M059J (cell line): ENCODE data around the gene FAM13C. TPM values are rescaled to one million over a fixed set of nuclear protein-coding genes. Genes with fewer than 3 reads are reported as not detected.

Experiments
- DNase-seq: peaks from one replicate; pipeline ENCODE4 v3.0.0-alpha.2; 2012; ENCODE audit warnings: low read depth
- total RNA-seq: library from RNA; depleted of rRNA; stranded (reverse); fragments of >200 nt; shearing (Covaris generic); gene quantifications from 2 replicates; pipeline ENCODE4 v1.2.3, GENCODE V29; 2014

Gene FAM13C
- total RNA-seq, 1 experiment from 2014 or later, result 1.5 TPM

- no peak for DNase-seq
Observed at GRCh38 chr10:59315465-59315864, 46.9 kb downstream of the FAM13C start.

- no peak for DNase-seq
Observed at GRCh38 chr10:59314268-59314667, 48.1 kb downstream of the FAM13C start.

- DNase-seq, result no peak
Observed at GRCh38 chr10:59312247-59312646, 50.1 kb downstream of the FAM13C start.

- DNase-seq, result no peak
Observed at GRCh38 chr10:59311025-59311424, 51.3 kb downstream of the FAM13C start.

DNA sequence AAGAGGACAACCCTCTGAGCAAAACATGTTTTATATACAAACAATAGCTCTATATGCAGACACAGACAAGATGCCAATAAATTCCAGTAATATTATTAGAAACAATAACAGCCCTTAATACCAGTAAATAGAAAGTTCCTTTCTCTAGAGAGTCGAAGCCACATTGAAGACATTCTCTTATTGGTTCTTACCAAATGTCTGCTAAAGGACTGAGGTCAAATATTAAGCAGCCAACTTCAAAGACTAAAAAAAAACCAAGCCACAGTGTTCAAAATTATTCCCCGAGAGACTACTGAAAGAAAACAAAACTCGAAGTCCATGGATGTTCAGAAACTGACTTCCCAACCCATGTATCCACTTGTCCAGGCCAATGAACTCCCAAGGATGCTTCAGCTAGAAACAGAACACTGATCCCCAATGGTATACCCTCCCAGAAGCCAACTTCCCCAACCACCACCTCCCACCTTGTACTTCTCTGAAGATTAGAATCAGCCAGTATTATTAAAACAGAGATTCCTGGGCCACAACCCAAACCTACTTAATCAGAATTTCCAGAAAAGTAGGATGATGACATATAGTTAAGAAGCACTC lies 51.9 kb downstream of the FAM13C start:
- no peak for DNase-seq

GRCh38 chr10:59304521-59305097 lies 57.7 kb downstream of the FAM13C start:
- DNase-seq, result no peak

DNA sequence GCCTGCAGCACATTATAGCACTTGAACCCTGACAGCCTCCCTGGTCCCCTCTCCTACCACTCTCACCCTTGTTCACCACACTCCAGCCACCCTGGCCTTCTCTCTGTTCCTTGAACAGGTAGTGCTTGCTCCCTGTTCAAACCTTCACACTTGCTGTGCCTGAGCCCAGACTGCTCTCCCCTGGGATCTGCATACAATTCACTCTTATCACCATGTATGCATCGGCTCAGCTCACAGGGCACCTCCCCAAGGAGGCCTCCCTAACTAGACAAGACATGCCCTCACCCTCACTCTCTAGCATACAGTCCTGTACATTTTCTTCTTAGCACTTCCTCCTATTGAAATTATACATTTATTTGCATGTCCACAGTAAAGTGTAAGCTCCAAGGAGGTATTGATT lies 59.3 kb downstream of the FAM13C start:
- DNase-seq, result no peak

DNA sequence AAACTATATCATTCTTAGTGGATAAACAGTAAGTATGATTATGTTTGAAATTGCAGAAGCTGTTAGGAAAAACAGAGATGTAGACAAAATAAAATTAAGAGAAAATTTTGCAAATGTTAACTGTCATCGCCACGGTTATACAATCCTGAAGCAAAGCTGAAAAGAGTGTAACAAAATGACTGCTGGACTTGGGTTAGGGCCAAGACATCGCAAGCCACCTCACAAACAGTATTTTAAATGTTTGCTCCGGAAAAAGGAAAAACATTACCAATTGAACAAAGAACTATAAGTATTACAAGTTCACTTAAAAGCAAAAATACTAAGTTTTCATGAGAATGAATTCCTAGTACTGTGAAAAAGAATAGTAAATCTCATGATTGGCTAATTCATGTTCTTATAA lies 60.0 kb downstream of the FAM13C start:
- no peak for DNase-seq

GRCh38 chr10:59301067-59301754 lies 61.1 kb downstream of the FAM13C start:
- no peak for DNase-seq

DNA sequence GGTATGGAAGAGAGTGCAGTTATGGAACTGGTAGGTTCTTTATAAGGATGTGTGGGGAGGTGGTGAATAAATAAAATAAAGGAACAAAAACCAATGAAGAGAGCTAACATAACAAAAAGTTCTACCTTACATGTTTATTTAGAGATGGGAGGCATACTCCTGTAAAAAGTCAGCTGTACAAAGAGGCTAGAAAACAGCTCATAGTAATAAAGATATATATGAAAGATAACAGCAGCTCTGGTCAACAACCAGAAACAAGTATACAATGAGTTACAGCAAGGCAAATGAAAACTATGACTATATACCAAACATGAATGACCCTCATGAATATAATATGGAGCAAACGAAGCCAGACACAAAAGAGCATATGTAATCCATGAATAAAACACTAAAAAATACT lies 62.0 kb downstream of the FAM13C start:
- DNase-seq, result no peak

DNA sequence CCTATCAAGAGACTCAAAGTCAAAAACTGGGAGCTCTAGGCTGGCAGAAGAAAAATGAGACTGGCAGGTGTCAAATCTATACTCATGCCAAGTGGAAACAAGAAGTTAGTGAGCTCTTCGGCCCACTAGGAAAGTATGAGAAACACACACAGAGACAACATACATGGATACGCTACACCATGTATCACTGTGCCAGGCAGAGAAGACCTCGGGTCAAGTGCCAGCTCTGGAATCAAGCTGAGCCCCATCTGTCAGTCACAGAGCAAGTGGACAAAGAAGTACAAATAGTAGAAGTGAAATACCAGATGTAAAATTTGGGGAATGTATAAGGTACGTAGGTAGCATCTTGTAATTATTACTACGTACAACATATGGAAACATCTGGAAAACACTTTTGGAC lies 62.4 kb downstream of the FAM13C start:
- DNase-seq, result no peak

GRCh38 chr10:59290448-59290847 lies 71.9 kb downstream of the FAM13C start:
- DNase-seq, result no peak

- no peak for DNase-seq
Observed at GRCh38 chr10:59289853-59290252, 72.5 kb downstream of the FAM13C start.

GRCh38 chr10:59287587-59288255 lies 74.6 kb downstream of the FAM13C start:
- peak; percentile 7 for DNase-seq

DNA sequence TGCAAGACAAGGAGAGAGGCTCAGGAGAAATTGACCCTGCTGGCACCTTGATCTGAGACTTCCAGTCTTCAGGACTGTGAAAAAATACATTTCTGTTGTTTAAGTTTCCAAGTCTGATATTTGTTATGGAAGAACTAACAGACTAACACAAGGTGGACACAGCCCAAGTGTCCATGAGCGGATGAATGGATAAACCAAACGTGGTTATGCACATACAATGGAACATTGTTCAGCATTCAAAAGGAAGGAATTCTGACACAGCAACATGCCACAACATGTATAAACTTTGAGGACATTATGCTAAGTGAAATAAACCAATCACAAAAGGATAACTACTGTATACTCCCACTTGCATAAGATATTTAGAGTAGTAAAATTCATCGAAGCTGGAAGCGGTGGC lies 76.5 kb downstream of the FAM13C start:
- DNase-seq, result no peak

DNA sequence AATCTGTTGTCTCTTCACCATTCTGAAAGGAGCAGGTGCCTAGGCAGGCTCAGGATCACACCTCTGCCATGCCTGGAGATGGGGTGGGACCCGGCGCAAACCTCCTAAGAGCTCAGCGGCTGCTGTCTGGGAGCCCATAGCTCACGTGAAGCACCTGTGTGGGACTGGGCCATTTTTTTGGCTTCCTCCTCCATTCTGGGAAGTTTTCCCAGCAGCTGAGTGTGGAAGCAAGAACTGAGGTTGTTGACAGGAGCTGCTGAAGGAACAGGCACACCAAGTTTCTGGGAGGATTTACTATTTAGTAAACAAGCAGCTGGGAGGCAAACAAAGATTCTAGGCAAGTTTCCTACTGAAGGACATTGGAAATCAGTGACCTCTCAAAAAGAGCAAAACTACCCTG lies 77.3 kb downstream of the FAM13C start:
- DNase-seq, result no peak

- DNase-seq, result no peak
Observed at GRCh38 chr10:59284118-59284975, 78.0 kb downstream of the FAM13C start.

DNA sequence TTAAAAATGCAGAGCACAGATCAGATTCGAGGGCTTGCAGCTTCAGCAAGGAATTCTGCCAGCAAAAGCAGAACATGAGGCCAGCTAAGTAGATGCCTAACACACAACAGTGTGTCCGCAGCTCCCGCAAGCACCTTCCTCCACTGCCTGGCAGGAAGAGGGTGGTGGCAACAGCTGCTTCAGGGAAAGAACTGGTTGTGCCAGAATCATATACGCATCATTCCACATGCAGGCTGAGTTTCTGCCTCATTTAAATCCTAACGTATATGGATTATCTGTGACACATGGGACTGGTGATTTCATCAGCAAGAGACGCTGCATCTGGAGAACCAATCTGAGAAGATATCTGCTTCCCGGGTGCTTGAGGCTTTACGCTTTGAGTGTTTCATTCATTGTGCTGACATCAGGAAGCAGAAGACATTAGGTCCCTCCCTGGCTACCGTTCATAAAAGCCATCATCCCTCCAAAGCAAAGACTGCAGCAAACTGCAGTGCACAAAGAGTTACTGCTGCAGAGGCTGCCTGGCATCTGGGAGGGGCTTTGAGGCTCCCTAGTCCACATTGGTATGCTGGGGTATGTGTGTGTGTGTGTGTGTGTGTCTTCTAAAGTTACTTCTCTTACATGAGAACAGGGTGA lies 78.8 kb downstream of the FAM13C start:
- no peak for DNase-seq

DNA sequence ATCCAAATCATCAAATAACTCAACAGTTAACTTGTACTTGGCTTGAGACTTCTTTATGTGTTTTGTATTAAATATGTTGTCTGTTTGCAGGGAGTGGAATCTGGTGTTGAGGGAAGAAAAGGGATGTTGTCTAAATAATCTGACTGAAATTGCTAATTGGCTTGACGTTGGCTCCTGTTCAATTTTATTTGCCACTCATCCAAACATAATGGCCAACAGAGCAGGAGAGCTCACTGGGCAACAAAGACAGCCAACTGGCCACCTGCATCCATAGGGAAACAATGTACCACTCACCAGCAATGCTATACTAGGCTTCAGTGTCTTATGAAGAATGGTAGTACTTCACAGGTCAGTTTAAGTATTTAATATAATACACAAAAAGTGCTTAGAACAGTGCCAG lies 80.5 kb downstream of the FAM13C start:
- no peak for DNase-seq

DNA sequence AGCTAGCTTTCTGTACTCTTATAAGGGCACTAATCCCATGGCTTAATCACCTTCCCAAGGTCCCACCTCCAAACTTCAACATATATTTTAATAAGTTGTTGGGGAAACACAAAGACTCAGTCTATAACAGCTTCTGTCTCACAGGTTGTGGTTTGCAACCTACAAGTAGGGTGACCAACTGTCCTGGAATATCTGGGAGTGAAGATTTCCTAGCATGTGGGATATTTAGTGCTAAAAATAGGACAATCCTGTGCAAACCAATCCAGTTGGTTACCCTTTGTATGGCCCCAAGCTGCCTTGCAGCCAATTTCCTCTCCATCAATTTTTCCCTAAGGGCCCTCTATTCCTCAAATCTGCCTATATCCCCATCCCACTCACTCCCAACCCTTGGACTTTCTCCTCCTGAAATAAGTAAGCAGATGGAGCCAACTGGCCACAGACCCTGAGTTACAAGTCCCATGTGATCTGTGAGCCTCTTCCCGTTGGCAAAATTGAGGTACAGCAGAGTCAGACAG lies 82.3 kb downstream of the FAM13C start:
- no peak for DNase-seq

DNA sequence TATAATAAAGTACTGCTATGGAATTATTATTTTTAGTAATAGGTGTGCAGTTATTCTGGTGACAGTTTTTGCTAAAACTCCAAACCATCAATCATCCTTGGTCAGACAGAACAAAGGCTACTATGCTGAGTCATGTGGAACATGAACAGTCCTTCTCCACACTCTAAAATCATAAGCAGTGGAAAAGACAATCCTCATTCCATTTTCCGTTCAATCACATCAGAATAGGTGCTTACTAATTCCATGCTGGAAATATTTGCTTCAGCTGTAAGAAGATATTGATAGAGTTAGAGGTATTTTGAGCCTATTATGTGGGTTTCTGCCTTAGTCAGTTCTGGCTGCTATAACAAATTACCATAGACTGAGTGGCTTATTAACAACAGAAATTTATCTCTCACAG lies 82.9 kb downstream of the FAM13C start:
- no peak for DNase-seq
